AG04449 (cell line): ENCODE results near the gene SYTL3.
"Not testable (repeated sequence)": the region's sequence is repeated elsewhere in the genome, so short reads cannot be mapped to it uniquely, and the experiment has no call there.

ENCODE experiments used
- CTCF ChIA-PET: fragments of 350-600 bp; formaldehyde crosslinking; extraction: SDS; loops from one replicate; lab custom pipeline; 2021; ENCODE audit warnings: antibody characterized with exemption; lab: Yijun Ruan, JAX
- POLR2A ChIA-PET: fragments of 400-600, 350-600 bp; formaldehyde crosslinking; extraction: SDS; loops from one replicate; lab custom pipeline; 2020; ENCODE audit warnings: antibody characterized with exemption, inconsistent platforms; lab: Yijun Ruan, JAX
- DNase-seq: peaks from one replicate; pipeline ENCODE4 v3.0.0-alpha.2; 2010; ENCODE audit warnings: low read depth, low spot score
- H3K4me3 ChIP-seq: 2 replicates; pipeline ENCODE4 v1.5.1; 2011; ENCODE audit warnings: low read depth, mild to moderate bottlenecking, control low read depth, low read length
- TF ChIP-seq, protein P1 (sequence below): IDR thresholded peaks from one replicate; pipeline ENCODE4 v1.5.1; 2011; ENCODE audit warnings: mild to moderate bottlenecking, moderate library complexity, low read length, control low read depth, inconsistent platforms; ENCODE audit not compliant: insufficient read depth; ENCODE audit errors: missing control alignments

SYTL3 gene

DNA sequence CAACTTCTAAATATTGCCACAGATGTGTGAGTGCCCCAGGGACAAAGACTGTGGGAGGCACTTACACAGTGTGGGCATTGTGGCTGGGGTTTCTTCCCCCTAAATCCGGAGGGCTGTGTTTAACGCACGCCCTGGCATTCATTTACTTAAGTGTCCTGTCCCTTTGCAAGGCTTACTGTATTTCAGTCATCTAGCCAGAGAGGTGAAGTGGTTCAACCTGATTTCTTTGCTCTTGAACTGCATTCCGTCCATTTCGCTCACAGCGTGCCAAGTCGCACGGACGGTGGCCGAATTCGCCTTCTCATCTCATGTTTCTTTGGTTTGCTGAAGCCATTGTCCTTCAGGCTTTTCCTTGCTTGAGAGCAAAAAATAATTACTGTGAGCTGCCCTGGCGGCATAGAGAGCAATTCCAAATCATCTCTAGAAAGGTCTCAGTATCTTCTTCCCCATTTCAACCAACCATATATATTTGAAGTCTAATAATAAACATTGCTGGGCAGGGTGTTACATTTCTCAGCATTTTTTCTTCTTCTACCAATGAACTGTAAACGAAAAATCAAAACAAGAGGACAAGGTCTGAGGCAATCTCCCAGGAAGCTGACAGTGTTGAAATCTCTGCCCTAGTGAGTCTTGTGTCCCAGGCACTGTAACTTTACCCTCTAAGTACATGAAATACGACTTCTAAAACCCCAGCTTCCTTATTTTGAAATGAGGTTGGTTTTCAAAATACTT lies 16.9 kb downstream of the SYTL3 start:
- CTCF ChIA-PET = interaction anchor here (0.8 to 2.5 kb wide), 6 partner anchors 11 to 446 kb away, joined by 3 to 12 read pairs (median 4); no protein-coding TSS in a partner anchor
- no peak overlapping the region for H3K4me3 ChIP-seq
- POLR2A ChIA-PET = no interaction called here
- peak; percentile 73 for DNase-seq
- TF ChIP-seq, protein P1, sequence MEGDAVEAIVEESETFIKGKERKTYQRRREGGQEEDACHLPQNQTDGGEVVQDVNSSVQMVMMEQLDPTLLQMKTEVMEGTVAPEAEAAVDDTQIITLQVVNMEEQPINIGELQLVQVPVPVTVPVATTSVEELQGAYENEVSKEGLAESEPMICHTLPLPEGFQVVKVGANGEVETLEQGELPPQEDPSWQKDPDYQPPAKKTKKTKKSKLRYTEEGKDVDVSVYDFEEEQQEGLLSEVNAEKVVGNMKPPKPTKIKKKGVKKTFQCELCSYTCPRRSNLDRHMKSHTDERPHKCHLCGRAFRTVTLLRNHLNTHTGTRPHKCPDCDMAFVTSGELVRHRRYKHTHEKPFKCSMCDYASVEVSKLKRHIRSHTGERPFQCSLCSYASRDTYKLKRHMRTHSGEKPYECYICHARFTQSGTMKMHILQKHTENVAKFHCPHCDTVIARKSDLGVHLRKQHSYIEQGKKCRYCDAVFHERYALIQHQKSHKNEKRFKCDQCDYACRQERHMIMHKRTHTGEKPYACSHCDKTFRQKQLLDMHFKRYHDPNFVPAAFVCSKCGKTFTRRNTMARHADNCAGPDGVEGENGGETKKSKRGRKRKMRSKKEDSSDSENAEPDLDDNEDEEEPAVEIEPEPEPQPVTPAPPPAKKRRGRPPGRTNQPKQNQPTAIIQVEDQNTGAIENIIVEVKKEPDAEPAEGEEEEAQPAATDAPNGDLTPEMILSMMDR = no peak

DNA sequence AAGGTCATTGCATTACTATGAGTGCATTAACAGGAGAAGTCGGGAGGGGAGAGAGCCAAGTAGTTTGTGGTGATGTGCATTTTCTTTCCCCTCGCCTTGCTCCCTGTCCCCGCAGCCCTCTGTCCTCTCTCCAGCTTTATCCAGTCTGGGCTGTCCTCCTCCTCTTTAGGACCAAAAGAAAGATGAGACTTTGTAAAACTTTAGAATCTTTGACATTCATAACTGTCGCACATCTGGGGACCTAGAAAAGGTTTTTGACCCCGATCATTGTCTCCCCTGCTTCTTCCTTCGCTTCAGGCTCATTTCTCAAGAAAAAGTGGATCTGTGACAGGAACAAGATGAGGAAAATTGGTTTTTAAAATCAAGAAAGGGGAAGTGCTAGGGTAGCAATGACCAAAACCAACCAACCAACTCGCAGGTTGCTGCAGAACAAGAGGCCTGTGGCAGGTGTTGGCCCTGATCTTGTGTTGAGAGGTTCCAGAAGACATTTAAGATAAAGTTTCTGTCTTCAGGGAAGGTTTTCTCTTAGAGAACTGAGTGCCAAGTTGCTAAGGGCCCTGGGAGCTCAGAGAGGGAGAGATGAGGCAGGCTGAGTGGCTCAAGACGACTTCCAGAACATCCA lies 17.6 kb downstream of the SYTL3 start:
- ChIA-PET POLR2A (no interaction called here), CTCF (interaction anchor here (0.8 to 2.5 kb wide), 7 partner anchors 12 to 447 kb away, joined by 3 to 12 read pairs (median 3); partner anchors contain the start of gene SYTL3)
- no peak for DNase-seq
- H3K4me3 ChIP-seq = no peak overlapping the region
- TF ChIP-seq, protein P1 = no peak

DNA sequence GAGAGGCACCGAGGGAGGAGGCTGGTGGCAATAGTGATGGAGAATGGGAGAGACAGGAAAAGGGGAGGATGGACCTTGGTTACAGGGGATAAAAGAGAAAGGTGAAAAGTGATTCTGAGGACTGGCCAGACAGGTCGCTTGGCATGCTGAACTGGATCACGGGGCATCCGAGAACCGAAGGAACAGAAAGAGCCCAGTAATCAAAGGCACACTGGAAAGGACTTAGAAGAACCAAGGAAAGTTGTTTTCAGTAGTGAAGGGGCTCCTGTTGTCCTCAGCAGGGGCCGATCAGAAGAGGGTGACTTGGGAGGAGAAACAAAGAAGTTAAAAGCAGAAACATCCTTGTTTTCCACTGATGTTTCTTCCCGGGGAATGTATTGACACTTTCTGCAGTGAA lies 18.9 kb downstream of the SYTL3 start:
- POLR2A ChIA-PET = no interaction called here

DNA sequence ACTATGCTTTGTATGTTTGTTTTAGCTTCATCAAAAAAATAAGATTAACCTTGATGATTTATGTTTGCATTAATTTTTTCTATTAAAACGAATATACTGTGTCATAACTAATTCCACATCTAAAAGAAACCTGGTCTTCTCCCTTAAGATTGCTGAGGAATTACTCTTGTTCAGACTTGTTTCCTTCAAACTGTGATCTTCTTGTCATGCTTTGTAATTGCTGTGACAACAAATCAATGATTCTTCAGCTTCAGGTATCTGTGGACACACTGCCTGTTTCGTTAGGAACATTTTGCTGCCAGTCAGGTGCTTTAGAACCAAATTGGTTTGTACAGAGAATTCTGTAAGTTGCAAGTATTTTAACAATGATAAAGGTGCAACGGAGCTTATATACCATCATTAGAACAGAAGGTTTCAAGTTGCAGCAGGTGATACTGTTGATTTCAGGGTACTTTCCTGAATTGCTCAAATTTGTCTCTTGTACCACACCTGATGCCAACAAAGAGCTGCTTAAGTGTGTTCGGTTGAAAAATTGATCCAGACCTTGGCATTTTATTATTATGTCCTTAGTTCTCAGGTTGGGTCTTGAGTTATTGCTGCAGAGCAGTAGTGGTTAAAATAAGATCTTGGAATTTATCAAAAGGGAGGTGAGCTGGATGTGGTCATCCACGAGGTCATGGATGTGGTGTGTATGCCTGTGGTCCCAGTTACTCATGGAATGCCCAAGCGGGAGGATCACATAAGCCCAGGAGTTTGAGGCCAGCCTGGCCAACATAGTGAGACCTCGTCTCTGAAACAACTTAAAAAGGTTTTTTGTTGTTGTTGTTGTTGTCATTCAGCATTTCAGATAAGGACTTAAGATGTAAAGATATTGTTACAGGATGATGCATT lies 19.5 kb downstream of the SYTL3 start:
- POLR2A ChIA-PET = no interaction called here
- H3K4me3 ChIP-seq = no peak overlapping the region
- TF ChIP-seq, protein P1 = no peak
- DNase-seq = no peak
- CTCF ChIA-PET = interaction anchor here (1.0 to 5.3 kb wide), 4 partner anchors 9 to 455 kb away, joined by 3 to 32 read pairs (median 5); no protein-coding TSS in a partner anchor

More for the DNA sequence above, 18.9 kb downstream of the SYTL3 start:
- no peak for DNase-seq
- no peak overlapping the region for H3K4me3 ChIP-seq
- CTCF ChIA-PET = interaction anchor here (1.0 to 5.3 kb wide), 5 partner anchors 9 to 454 kb away, joined by 3 to 32 read pairs (median 4); partner anchors contain the start of gene SYTL3
- TF ChIP-seq, protein P1 = no peak

DNA sequence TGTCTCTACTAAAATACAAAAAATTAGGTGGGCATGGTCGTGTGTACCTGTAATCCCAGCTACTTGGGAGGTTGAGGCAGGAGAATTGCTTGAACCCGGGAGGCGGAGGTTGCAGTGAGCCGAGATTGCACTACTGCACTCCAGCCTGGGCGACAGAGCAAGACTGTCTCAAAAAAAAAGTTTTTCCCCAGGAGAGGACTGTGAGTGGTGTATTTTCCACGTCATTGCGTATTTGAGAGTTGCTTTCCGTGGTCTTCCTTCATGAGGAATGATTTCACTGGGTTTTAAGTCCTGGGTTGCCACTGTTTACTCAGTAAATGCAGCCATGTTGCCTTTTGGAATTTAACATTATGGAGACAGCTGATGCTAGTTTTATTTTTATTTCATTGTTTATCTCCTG lies 22.3 kb downstream of the SYTL3 start:
- H3K4me3 ChIP-seq, DNase-seq, POLR2A ChIA-PET: not testable (repeated sequence)
- CTCF ChIA-PET = interaction anchor here (1.1 to 5.3 kb wide), 3 partner anchors 12 to 451 kb away, joined by 4 to 32 read pairs (median 4); no protein-coding TSS in a partner anchor

DNA sequence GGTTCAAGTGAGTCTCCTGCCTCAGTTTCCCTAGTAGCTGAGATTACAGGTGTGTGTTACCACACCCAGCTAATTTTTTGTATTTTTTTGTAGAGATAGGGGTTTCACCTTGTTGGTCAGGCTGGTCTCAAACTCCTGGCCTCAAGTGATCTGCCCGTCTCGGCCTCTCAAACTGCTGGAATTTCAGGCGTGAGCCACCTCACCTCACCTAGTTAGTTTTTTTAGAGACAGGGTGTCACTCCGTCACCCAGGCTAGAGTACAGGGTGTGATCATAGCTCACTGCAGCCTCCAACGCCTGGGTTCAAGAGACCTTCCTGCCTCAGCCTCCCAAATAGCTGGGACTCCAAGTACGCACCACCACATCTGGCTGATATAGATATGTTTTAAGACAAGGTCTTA lies 22.9 kb downstream of the SYTL3 start:
- TF ChIP-seq, protein P1 = no peak
- H3K4me3 ChIP-seq = no peak overlapping the region
- ChIA-PET CTCF (interaction anchor here (1.1 to 5.3 kb wide), 5 partner anchors 9 to 459 kb away, joined by 3 to 32 read pairs (median 4); no protein-coding TSS in a partner anchor), POLR2A (no interaction called here)
- DNase-seq = no peak
